GM18526 (cell line): ENCODE results near the gene C5orf47.

Experiments used
- POLR2A ChIP-seq: IDR thresholded peaks from 3 replicates; pipeline ENCODE4 v1.6.1; 2011; ENCODE audit not compliant: insufficient read length; ENCODE audit errors: extremely low read depth

Gene C5orf47

DNA sequence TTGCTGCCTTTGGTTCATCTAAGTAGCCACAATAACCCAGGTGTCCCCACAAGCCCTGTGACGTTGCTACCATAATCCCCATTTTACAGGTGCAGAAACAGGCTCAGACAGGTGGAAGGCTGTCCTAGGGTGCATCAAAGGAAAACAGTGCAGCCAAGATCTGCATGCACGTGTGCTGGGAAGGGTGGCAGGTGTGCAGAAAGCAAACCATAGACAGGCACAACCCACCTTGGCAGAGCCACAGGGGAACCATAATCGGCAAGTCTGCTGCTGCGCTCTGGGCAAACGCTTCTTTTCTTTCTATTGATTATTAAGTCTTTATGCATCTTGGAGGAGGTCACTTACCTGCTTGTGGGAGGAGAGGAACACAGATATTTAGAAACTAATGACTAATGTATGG lies 63.7 kb downstream of the C5orf47 start:
- TF ChIP-seq POLR2A, result no peak

DNA sequence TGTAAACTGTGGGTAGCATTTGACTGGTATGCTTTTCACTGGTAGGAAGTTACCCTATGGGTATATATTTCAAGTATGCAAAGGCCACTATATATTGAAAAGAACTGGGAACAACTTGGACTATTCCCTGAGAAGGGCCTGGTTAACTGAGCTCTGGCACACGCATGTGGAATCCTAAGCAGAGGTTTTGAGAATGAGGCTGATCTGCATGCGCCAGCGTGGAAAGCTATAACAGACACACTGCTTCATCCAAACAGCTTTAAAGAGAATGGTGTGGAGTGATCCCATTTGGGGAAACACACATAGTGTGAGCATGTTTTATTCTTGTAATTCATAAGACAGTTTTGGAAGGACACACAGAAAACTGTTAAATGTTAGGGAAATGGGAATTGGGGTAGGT lies 64.9 kb downstream of the C5orf47 start:
- no peak for TF ChIP-seq POLR2A
